Testis (tissue), 3 donors: Measurements from ENCODE around the gene TBPL2. TPM values are rescaled to one million over a fixed set of nuclear protein-coding genes. Genes with fewer than 3 reads are reported as not detected.

ENCODE experiments used
- DNase-seq: peaks from one replicate; pipeline ENCODE4 v3.0.0-alpha.2; 2019
- H3K27ac ChIP-seq, 2 donors: fragments of 200-600 bp; sonication (generic); one replicate each; pipeline ENCODE4 v1.5.1; 2019
- H3K27me3 ChIP-seq: fragments of 200-600 bp; sonication (generic); one replicate; pipeline ENCODE4 v1.5.1; 2019
- H3K36me3 ChIP-seq: fragments of 200-600 bp; sonication (generic); one replicate; pipeline ENCODE4 v1.5.1; 2017; ENCODE audit warnings: low read depth; ENCODE audit errors: missing control alignments
- H3K4me1 ChIP-seq: fragments of 200-600 bp; sonication (generic); one replicate; pipeline ENCODE4 v1.5.1; 2019
- H3K4me3 ChIP-seq, 2 donors: fragments of 200-600 bp; sonication (generic); one replicate each; pipeline ENCODE4 v1.5.1; 2017 to 2019
- H3K9me3 ChIP-seq: fragments of 200-600 bp; sonication (generic); one replicate; pipeline ENCODE4 v1.5.1; 2017
- POLR2A ChIP-seq: fragments of 450-650 bp; IDR thresholded peaks from one replicate; pipeline ENCODE4 v1.6.1; 2017; ENCODE audit warnings: antibody characterized with exemption, mild to moderate bottlenecking, moderate library complexity
- WGBS, 2 donors: methylation state at CpG; one replicate each; pipeline ENCODE4 v1.1.5; 2018; 5-methylcytosine and 5-hydroxymethylcytosine counted together
- intact Hi-C: fragments of 100-400 bp; cut with DNase I; formaldehyde crosslinking; loops from one replicate; pipeline ENCODE4 v1.15.1; 2023; ENCODE audit warnings: low total_unique reads
- polyA plus RNA-seq: library from polyadenylated mRNA; stranded (reverse); fragments of 350-450 nt; fragmentation: Illumina TruSeq; extraction: RNeasy Lipid Tissue Mini Kit (QIAGEN cat#74804); gene quantifications from one replicate; pipeline ENCODE4 v1.2.3, GENCODE V29; 2014; ENCODE audit warnings: low read depth, low replicate concordance; ENCODE audit not compliant: insufficient read depth
- total RNA-seq, 2 donors: library from RNA; depleted of rRNA; stranded (reverse); fragments of >200 nt; gene quantifications; one replicate each; pipeline ENCODE4 v1.2.3, GENCODE V29; 2016
- TF ChIP-seq, protein P1 (sequence below), 3 experiments: fragments of 450-650 bp in 2 of 3; fragments of 200-600 bp in 1 of 3; sonication (generic) in 1 of 3; IDR thresholded peaks; one replicate each; pipeline ENCODE4 v1.5.1; 2016 to 2019; ENCODE audit warnings: antibody characterized with exemption in 3 of 3, mild to moderate bottlenecking in 2 of 3, moderate library complexity in 1 of 3

Gene TBPL2
- total and polyA plus RNA-seq, 3 donors from 2014 or later: 0.39 TPM; not detected in 2

DNA sequence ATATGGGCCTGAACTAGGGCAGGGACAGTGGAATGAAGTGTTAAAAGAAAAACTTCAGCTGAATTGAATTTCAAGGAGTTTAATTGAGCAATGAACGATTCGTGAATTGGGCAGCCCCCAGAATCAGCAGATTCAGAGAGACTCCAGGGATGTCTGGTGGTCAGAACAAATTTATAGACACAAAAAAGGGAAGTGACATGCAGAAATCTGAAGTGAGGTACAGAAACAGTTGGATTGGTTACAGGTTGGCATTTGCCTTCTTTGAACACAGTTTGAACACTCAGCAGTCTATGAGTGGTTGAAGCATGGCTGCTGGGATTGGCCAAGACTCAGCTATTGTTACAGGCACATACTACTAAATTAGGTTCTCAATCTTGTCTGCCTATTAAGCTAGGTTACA lies 9.7 kb upstream of the TBPL2 start:
- no peak for TF ChIP-seq POLR2A
- TF ChIP-seq, protein P1, sequence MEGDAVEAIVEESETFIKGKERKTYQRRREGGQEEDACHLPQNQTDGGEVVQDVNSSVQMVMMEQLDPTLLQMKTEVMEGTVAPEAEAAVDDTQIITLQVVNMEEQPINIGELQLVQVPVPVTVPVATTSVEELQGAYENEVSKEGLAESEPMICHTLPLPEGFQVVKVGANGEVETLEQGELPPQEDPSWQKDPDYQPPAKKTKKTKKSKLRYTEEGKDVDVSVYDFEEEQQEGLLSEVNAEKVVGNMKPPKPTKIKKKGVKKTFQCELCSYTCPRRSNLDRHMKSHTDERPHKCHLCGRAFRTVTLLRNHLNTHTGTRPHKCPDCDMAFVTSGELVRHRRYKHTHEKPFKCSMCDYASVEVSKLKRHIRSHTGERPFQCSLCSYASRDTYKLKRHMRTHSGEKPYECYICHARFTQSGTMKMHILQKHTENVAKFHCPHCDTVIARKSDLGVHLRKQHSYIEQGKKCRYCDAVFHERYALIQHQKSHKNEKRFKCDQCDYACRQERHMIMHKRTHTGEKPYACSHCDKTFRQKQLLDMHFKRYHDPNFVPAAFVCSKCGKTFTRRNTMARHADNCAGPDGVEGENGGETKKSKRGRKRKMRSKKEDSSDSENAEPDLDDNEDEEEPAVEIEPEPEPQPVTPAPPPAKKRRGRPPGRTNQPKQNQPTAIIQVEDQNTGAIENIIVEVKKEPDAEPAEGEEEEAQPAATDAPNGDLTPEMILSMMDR (IDR thresholded peaks at IDR 0.05): no peak
- Histone ChIP-seq H3K9me3 (no peaks in the 10 kb centered on the region), H3K4me1 (peaks cover 50% of the 10 kb centered on the region), H3K27ac (peak overlapping the region in 1 of 2 donors; percentile 73), H3K36me3 (no peaks in the 10 kb centered on the region), H3K27me3 (no peaks in the 10 kb centered on the region), H3K4me3 (no peak overlapping the region)
- intact Hi-C loops: no loop called here
- 74 to 77% methylated on average over 2 of the region's 2 CpGs for WGBS, 2 donors
- no peak for DNase-seq

DNA sequence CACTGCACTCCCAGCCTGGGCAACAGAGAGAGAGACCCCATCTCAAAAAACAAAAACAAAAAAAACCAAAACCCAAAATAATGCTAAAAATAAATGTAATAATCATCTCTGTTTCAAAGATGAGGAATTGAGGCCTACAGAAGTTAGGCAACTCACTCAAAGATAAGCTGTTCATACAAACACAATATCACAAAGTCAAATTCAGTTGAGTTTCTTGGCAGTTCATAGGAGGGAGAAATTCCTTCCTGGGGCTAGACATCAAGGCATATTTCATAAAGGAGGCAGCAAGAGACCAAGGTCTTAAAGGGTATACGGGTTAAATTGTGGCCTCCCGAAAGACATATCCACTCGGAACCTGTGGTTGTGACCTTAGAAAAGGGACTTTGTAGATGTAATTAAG lies 8.7 kb upstream of the TBPL2 start:
- WGBS, 2 donors: 54 to 78% methylated on average over 3 of the region's 3 CpGs
- TF ChIP-seq, protein P1 (IDR thresholded peaks at IDR 0.05): no peak
- no peak for TF ChIP-seq POLR2A
- H3K4me1 ChIP-seq: peaks cover 40% of the 10 kb centered on the region
- no peak for DNase-seq
- H3K4me3 ChIP-seq: no peak overlapping the region
- intact Hi-C loops: no loop called here
- no peaks in the 10 kb centered on the region for H3K27me3 ChIP-seq
- H3K36me3 ChIP-seq: no peaks in the 10 kb centered on the region
- H3K27ac ChIP-seq: no peak overlapping the region
- no peaks in the 10 kb centered on the region for H3K9me3 ChIP-seq

DNA sequence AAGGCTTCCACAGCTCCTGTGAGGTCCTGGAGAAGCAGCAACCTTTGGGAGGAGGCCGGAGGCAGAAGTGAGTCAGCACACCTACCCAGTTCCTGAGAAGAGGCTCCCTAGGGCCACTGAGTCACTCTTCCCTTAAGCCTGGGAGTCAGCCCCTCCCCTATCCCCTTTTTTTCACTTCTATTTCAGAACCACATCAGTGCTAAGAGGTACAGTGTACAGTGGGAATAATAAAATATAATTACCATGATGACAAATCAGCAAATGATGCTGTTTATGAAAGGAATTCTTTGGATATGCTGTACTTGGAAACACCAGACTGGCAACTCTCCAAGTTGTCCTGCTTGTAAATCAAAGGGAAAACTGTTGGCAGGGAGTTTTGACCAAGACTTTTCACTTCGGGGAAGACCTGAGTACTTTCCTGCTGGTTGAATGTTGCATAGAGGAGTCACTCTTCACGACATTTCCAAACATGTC lies 7.8 kb upstream of the TBPL2 start:
- Histone ChIP-seq H3K27ac (no peak overlapping the region), H3K36me3 (no peaks in the 10 kb centered on the region), H3K27me3 (no peaks in the 10 kb centered on the region), H3K9me3 (no peaks in the 10 kb centered on the region), H3K4me3 (no peak overlapping the region), H3K4me1 (peaks cover 31% of the 10 kb centered on the region)
- TF ChIP-seq, protein P1 (IDR thresholded peaks at IDR 0.05): no peak
- no peak for TF ChIP-seq POLR2A
- WGBS, 2 donors: 50 to 59% methylated on average over 3 of the region's 3 CpGs
- DNase-seq: peak; percentile 41
- intact Hi-C loops: no loop called here

DNA sequence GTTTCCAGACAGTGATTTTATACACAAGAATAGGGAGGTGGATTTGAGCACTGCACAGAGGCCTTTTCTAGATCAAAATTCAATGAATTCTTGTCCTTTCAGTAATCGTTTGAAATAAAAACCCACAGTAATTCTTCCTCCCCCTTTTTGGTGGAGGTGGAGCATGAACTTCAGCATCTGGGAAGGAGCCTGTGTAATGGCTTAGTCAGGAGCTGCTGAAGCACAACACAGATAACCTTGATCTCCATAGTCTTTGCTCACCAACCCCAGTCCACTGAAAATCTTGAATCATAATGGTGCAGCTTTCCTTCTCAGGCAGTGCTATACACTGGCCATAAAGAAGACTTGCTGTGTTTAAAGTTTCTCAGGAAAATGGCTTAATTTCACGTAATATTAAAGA lies 6.4 kb upstream of the TBPL2 start:
- Histone ChIP-seq H3K27ac (peak overlapping the region; percentile 19 to 71), H3K4me1 (peaks cover 19% of the 10 kb centered on the region), H3K9me3 (no peaks in the 10 kb centered on the region), H3K36me3 (no peaks in the 10 kb centered on the region), H3K4me3 (no peak overlapping the region), H3K27me3 (no peaks in the 10 kb centered on the region)
- no peak for TF ChIP-seq POLR2A
- TF ChIP-seq, protein P1 (IDR thresholded peaks at IDR 0.05): no peak
- intact Hi-C loops: no loop called here
- 52 to 63% methylated on average over 2 of the region's 2 CpGs for WGBS, 2 donors
- peak; percentile 36 for DNase-seq

DNA sequence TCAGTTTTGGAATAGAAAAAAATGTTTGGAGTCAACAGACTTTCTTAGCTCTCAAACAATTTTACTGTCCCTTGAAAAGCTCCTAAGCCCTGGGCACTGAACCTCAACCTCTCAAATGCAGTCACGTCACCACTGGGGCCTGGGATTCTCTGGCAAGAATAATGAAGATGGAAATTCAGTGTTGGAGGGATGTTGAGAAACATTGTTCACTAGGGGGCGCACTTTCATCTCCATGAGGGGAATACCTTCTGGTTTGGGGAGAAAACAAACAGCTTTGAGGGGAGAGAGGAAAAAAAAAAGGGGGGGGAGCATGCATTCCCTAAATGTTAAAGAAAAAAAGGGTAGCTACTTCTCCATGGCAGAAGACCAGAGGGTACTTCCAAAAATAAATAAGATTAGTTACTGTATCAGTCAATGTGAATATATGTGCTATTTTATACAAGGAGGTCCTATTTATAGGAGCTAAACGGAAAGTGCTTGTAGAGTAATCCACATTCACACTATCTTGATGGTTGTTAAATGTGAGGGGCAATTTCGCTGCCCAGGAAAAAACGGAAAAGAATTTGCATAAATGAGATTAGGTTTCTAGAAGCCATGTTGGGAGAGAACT lies 5.8 kb upstream of the TBPL2 start:
- peak; percentile 85 for DNase-seq
- H3K4me1 ChIP-seq: peaks cover 13% of the 10 kb centered on the region
- intact Hi-C loops: no loop called here
- no peaks in the 10 kb centered on the region for H3K36me3 ChIP-seq
- no peak overlapping the region for H3K4me3 ChIP-seq
- TF ChIP-seq, protein P1 (IDR thresholded peaks at IDR 0.05): peak; percentile 50 to 88 (median 78)
- TF ChIP-seq POLR2A: no peak
- peak overlapping the region; percentile 19 to 71 for H3K27ac ChIP-seq
- H3K27me3 ChIP-seq: no peaks in the 10 kb centered on the region
- WGBS, 2 donors: 28 to 38% methylated on average over 5 of the region's 5 CpGs
- H3K9me3 ChIP-seq: no peaks in the 10 kb centered on the region
